Gastrocnemius medialis (tissue), 4 donors: ENCODE measurements around the gene EIF4EBP2. TPM values are rescaled to one million over a fixed set of nuclear protein-coding genes. Genes with fewer than 3 reads are reported as not detected.
A peak's percentile ranks its signal among the peaks of the same experiment; 100 is the strongest.

Experiments used
- ATAC-seq, 2 donors: fragments of 150-250 bp; one replicate each; pipeline ENCODE4 v1.9.1; 2016
- DNase-seq, 2 donors: peaks; one replicate each; pipeline ENCODE4 v3.0.0-alpha.2; 2019
- H3K27ac ChIP-seq, 4 donors: fragments of 200-600 bp; sonication (generic); 1 replicate in 1 of 4; 2 replicates in 3 of 4; pipeline ENCODE4 v1.5.1; 2016 to 2018; ENCODE audit warnings: mild to moderate bottlenecking in 2 of 4, moderate library complexity in 1 of 4
- H3K27me3 ChIP-seq, 3 donors: fragments of 200-600 bp; sonication (generic) in 2 of 3; 1 replicate in 1 of 3; 2 replicates in 2 of 3; pipeline versions ENCODE4 v1.5.1 to v1.6.0; 2016 to 2019; ENCODE audit warnings: mild to moderate bottlenecking in 1 of 3, moderate library complexity in 1 of 3
- H3K36me3 ChIP-seq, 2 donors: fragments of 200-600 bp; sonication (generic) in 1 of 2; one replicate each; pipeline ENCODE4 v1.5.1; 2017 to 2018
- H3K4me1 ChIP-seq, 2 donors: fragments of 200-600 bp; sonication (generic) in 1 of 2; one replicate each; pipeline ENCODE4 v1.5.1; 2016 to 2017; ENCODE audit warnings: mild to moderate bottlenecking in 2 of 2
- H3K4me3 ChIP-seq, 4 donors: fragments of 200-600 bp; sonication (generic) in 3 of 4; 1 replicate in 1 of 4; 2 replicates in 3 of 4; pipeline ENCODE4 v1.5.1; 2016 to 2019; ENCODE audit warnings: mild to moderate bottlenecking in 2 of 4
- H3K9me3 ChIP-seq, 3 donors: fragments of 200-600 bp; sonication (generic) in 2 of 3; 1 replicate in 1 of 3; 2 replicates in 2 of 3; pipeline ENCODE4 v1.5.1; 2016 to 2019
- CTCF ChIP-seq, 5 experiments: fragments of 450-650 bp in 3 of 5; fragments of 200-600 bp in 2 of 5; sonication (generic) in 2 of 5; IDR thresholded peaks in 4 of 5; conservative IDR thresholded peaks in 1 of 5; 1 replicate in 4 of 5; 2 replicates in 1 of 5; pipeline ENCODE4 v1.5.1; 2016 to 2019; ENCODE audit warnings: antibody characterized with exemption in 5 of 5, mild to moderate bottlenecking in 3 of 5, moderate library complexity in 3 of 5
- POLR2A ChIP-seq, 2 donors: fragments of 450-650 bp; IDR thresholded peaks; one replicate each; pipeline ENCODE4 v1.6.1; 2017; ENCODE audit warnings: antibody characterized with exemption in 2 of 2, mild to moderate bottlenecking in 2 of 2, moderate library complexity in 2 of 2
- in situ Hi-C, 4 donors: fragments of 200-750 bp; cut with MboI; loops; one replicate each; pipeline versions ENCODE4 v1.15.0 to v1.8.0; 2017; ENCODE audit warnings: low sequenced_read_pairs in 4 of 4
- intact Hi-C: fragments of 100-400 bp; cut with DNase I; formaldehyde crosslinking; loops from one replicate; pipeline ENCODE4 v1.15.1; 2023; ENCODE audit warnings: low total_unique reads
- total RNA-seq, 4 donors: library from RNA; depleted of rRNA; stranded (reverse); fragments of >200 nt; gene quantifications; one replicate each; pipeline versions ENCODE4 v1.1.0 to v1.2.3, GENCODE V29; 2016

Gene EIF4EBP2
- total RNA-seq, 4 donors from 2014 or later = 58.4 to 141 (median 107) TPM

- no peaks in the 10 kb centered on the region for H3K27me3 ChIP-seq
- H3K4me1 ChIP-seq = peaks cover 57% of the 10 kb centered on the region in 2 donors
- H3K36me3 ChIP-seq = no peaks in the 10 kb centered on the region
- intact Hi-C loops = no loop called here
- peak overlapping the region in 2 of 4 donors; percentile 65 to 78 for H3K27ac ChIP-seq
- DNase-seq = no peak
- no peak for ATAC-seq
- H3K4me3 ChIP-seq = peak overlapping the region; percentile 56 to 75 (median 62)
- no peaks in the 10 kb centered on the region for H3K9me3 ChIP-seq
- in situ Hi-C loops = no loop called here
- TF ChIP-seq POLR2A (IDR thresholded peaks at IDR 0.05) = no peak
- no peak for TF ChIP-seq CTCF (IDR thresholded peaks at IDR 0.05 in 4 of 5, conservative IDR thresholded peaks at IDR 0.05 in 1 of 5)
These were observed 73.8 kb downstream of the EIF4EBP2 start for GRCh38 chr10:70477661-70478162.

Other genes starting within 250 kb of the EIF4EBP2 start
- gene SAR1A, start 233.6 kb upstream of the EIF4EBP2 start, total RNA-seq = 10 to 100 TPM; 53.9 to 64.4 (median 59.5) TPM
- gene PPA1, start 170.7 kb upstream of the EIF4EBP2 start, total RNA-seq = 100 to 1,000 TPM in 1 of 4 donors, 10 to 100 TPM in 3; 73.9 to 146 (median 95.3) TPM
- under 1 TPM in 1 of 4 donors, not detected in 3; 0.03 TPM for gene NPFFR1, start 120.1 kb upstream of the EIF4EBP2 start, total RNA-seq
- 100 to 1,000 TPM; 104 to 220 (median 128) TPM for gene LRRC20, start 21.5 kb upstream of the EIF4EBP2 start, total RNA-seq
- gene NODAL, start 37.5 kb downstream of the EIF4EBP2 start, total RNA-seq = not detected
- 1 to 10 TPM; 1.4 to 4.1 (median 2.3) TPM for gene PALD1, start 74.6 kb downstream of the EIF4EBP2 start, total RNA-seq
- 1 to 10 TPM in 1 of 4 donors, under 1 TPM in 2, not detected in 1; 0.18 to 2.1 (median 0.31) TPM for gene PRF1, start 198.6 kb downstream of the EIF4EBP2 start, total RNA-seq